Caco-2 (cell line): ENCODE measurements around the gene CNKSR3. TPM values are rescaled to one million over a fixed set of nuclear protein-coding genes. Genes with fewer than 3 reads are reported as not detected.
A peak's percentile ranks its signal among the peaks of the same experiment; 100 is the strongest.

Experiments used
- BruUV-seq: library from RNA; stranded (reverse); fragments of 400-500 nt; replicated peaks from 2 replicates; lab custom pipeline; 2021; lab: Mats Ljungman, UMichigan
- CTCF ChIA-PET: fragments of 300-600 bp; sonication (Branson Sonifier 250); formaldehyde crosslinking; loops from one replicate; lab custom pipeline; 2022; ENCODE audit warnings: antibody characterized with exemption; lab: Charles Lee
- POLR2A ChIA-PET: fragments of 300-600 bp; sonication (Branson Sonifier 250); formaldehyde crosslinking; loops from one replicate; lab custom pipeline; 2022; ENCODE audit warnings: antibody characterized with exemption; lab: Charles Lee
- DNase-seq, 2 experiments: peaks; one replicate each; pipeline versions ENCODE4 v3.0.0 to v3.0.0-alpha.2; 2020 to 2022
- H3K27me3 ChIP-seq: replicated peaks from 2 replicates; pipeline ENCODE4 v1.6.0; 2011; ENCODE audit warnings: low read length; ENCODE audit not compliant: control insufficient read depth, insufficient read depth
- H3K36me3 ChIP-seq: 2 replicates; pipeline ENCODE4 v1.5.1; 2011; ENCODE audit warnings: low read length; ENCODE audit not compliant: control insufficient read depth, insufficient read depth
- H3K4me1 ChIP-seq: fragments of 250-450 bp; sonication (Bioruptor Pico); 2 replicates; pipeline ENCODE4 v1.5.1; 2020; ENCODE audit warnings: mild to moderate bottlenecking
- H3K4me3 ChIP-seq: 2 replicates; pipeline ENCODE4 v1.5.1; 2011; ENCODE audit warnings: low read depth, mild to moderate bottlenecking, control low read depth, low read length
- H3K9me3 ChIP-seq: fragments of 250-450 bp; sonication (Bioruptor Pico); 2 replicates; pipeline ENCODE4 v1.5.1; 2020; ENCODE audit warnings: mild to moderate bottlenecking, moderate library complexity
- H3K27ac Mint-ChIP-seq: one replicate; pipeline ENCODE4 v1.8.0; 2022; ENCODE audit warnings: mixed read lengths; ENCODE audit not compliant: unreplicated experiment
- H3K27me3 Mint-ChIP-seq: one replicate; pipeline ENCODE4 v1.8.0; 2022; ENCODE audit warnings: mixed read lengths; ENCODE audit not compliant: insufficient read depth, unreplicated experiment
- H3K36me3 Mint-ChIP-seq: one replicate; pipeline ENCODE4 v1.8.0; 2022; ENCODE audit warnings: mild to moderate bottlenecking, mixed read lengths; ENCODE audit not compliant: insufficient read depth, unreplicated experiment
- H3K4me1 Mint-ChIP-seq: one replicate; pipeline ENCODE4 v1.8.0; 2022; ENCODE audit warnings: low read depth, mixed read lengths; ENCODE audit not compliant: unreplicated experiment
- H3K4me3 Mint-ChIP-seq: one replicate; pipeline ENCODE4 v1.8.0; 2022; ENCODE audit warnings: mild to moderate bottlenecking, moderate library complexity, mixed read lengths; ENCODE audit not compliant: unreplicated experiment
- H3K9me3 Mint-ChIP-seq: one replicate; pipeline ENCODE4 v1.8.0; 2022; ENCODE audit warnings: mixed read lengths; ENCODE audit not compliant: unreplicated experiment
- intact Hi-C: fragments of 100-400 bp; cut with micrococcal nuclease; formaldehyde crosslinking; loops from one replicate; pipeline ENCODE4 v1.10.0; 2022; ENCODE audit not compliant: unreplicated experiment
- total RNA-seq: library from RNA; stranded (reverse); gene quantifications from 2 replicates; pipeline ENCODE4 v1.2.3, GENCODE V29; 2022
- TF ChIP-seq, protein P1 (sequence below), 2 experiments: fragments of 200-600 bp in 1 of 2; IDR thresholded peaks; 1 replicate in 1 of 2; 2 replicates in 1 of 2; pipeline versions ENCODE4 v1.5.1 to v1.8.0; 2011 to 2022; ENCODE audit warnings: antibody characterized with exemption in 1 of 2, control low read depth in 1 of 2, inconsistent platforms in 1 of 2, low read depth in 1 of 2, low read length in 1 of 2, mild to moderate bottlenecking in 1 of 2, moderate library complexity in 1 of 2; ENCODE audit not compliant: insufficient read depth in 1 of 2, severe bottlenecking in 1 of 2, unreplicated experiment in 1 of 2

The CNKSR3 gene
- total RNA-seq, 1 experiment from 2014 or later, result 33.1 TPM

DNA sequence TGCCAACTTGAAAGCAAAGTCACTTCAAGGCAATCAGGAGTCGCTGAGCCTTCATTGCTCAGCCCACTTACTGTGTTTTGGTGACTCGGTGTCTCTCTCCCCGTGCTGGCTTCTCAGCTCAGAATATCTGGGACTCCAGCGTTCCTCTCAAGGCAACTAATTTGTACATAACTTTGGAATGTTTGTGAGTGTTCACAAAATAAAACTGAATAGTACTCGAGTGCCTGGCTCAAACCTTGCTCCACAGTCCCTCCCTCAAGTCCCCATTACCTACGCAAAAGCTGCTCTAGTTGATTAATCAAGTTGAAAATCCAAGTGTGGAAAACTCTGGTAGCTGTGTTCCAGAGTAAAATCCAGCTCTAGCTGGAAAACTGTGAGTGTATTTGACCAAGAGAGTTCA, 162.5 kb downstream of the CNKSR3 start:
- ChIA-PET POLR2A (no interaction called here), CTCF (no interaction called here)
- no peaks in the 10 kb centered on the region for H3K9me3 Mint-ChIP-seq
- intact Hi-C loops, result no loop called here
- no TSS peak for BruUV-seq
- no peaks in the 10 kb centered on the region for H3K27me3 Mint-ChIP-seq
- no peak overlapping the region for H3K4me3 ChIP-seq
- no peak for DNase-seq
- H3K4me1 ChIP-seq, result peaks cover 6% of the 10 kb centered on the region; the same call in 1 of the 2 replicates
- H3K9me3 ChIP-seq, result no peaks in the 10 kb centered on the region
- no peak overlapping the region for H3K4me3 Mint-ChIP-seq
- H3K36me3 Mint-ChIP-seq, result no peaks in the 10 kb centered on the region
- TF ChIP-seq, protein P1, sequence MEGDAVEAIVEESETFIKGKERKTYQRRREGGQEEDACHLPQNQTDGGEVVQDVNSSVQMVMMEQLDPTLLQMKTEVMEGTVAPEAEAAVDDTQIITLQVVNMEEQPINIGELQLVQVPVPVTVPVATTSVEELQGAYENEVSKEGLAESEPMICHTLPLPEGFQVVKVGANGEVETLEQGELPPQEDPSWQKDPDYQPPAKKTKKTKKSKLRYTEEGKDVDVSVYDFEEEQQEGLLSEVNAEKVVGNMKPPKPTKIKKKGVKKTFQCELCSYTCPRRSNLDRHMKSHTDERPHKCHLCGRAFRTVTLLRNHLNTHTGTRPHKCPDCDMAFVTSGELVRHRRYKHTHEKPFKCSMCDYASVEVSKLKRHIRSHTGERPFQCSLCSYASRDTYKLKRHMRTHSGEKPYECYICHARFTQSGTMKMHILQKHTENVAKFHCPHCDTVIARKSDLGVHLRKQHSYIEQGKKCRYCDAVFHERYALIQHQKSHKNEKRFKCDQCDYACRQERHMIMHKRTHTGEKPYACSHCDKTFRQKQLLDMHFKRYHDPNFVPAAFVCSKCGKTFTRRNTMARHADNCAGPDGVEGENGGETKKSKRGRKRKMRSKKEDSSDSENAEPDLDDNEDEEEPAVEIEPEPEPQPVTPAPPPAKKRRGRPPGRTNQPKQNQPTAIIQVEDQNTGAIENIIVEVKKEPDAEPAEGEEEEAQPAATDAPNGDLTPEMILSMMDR (IDR thresholded peaks at IDR 0.05; ENCODE audit: insufficient read depth in 1 of 2, low read depth in 1 of 2, low read length in 1 of 2, severe bottlenecking in 1 of 2, unreplicated experiment in 1 of 2), result no peak
- peaks cover 7% of the 10 kb centered on the region for H3K4me1 Mint-ChIP-seq
- H3K27ac Mint-ChIP-seq, result no peak overlapping the region
- H3K27me3 ChIP-seq, result no peaks in the 10 kb centered on the region
- H3K36me3 ChIP-seq, result no peaks in the 10 kb centered on the region

DNA sequence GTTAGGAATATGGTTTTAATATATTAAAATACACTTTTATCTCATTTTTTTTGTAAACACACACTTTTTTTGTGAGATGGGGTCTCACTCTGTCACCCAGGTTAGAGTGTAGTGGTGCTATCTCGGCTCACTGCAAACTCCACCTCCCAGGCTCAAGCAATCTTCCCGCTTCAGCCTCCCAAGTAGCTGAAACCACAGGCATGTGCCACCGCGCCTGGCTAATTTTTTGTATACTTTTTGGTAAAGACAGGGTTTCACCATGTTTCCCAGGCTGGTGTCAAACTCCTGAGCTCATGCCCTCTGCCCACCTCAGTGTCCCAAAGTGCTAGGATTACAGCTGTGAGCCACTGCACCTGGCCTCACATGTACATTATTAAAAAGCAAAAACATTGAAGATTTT, 164.7 kb downstream of the CNKSR3 start:
- peaks cover 6% of the 10 kb centered on the region; the same call in 1 of the 2 replicates for H3K4me1 ChIP-seq
- H3K27me3 ChIP-seq, result no peaks in the 10 kb centered on the region
- intact Hi-C loops, result no loop called here
- BruUV-seq, result no TSS peak
- no peaks in the 10 kb centered on the region for H3K36me3 Mint-ChIP-seq
- H3K4me3 Mint-ChIP-seq, result no peak overlapping the region
- H3K36me3 ChIP-seq, result no peaks in the 10 kb centered on the region
- DNase-seq, result no peak
- H3K9me3 ChIP-seq, result no peaks in the 10 kb centered on the region
- peaks cover 7% of the 10 kb centered on the region for H3K4me1 Mint-ChIP-seq
- H3K4me3 ChIP-seq, result no peak overlapping the region
- ChIA-PET POLR2A (no interaction called here), CTCF (no interaction called here)
- H3K9me3 Mint-ChIP-seq, result no peaks in the 10 kb centered on the region
- TF ChIP-seq, protein P1 (IDR thresholded peaks at IDR 0.05; ENCODE audit: insufficient read depth in 1 of 2, low read depth in 1 of 2, low read length in 1 of 2, severe bottlenecking in 1 of 2, unreplicated experiment in 1 of 2), result no peak
- H3K27ac Mint-ChIP-seq, result no peak overlapping the region
- H3K27me3 Mint-ChIP-seq, result no peaks in the 10 kb centered on the region

DNA sequence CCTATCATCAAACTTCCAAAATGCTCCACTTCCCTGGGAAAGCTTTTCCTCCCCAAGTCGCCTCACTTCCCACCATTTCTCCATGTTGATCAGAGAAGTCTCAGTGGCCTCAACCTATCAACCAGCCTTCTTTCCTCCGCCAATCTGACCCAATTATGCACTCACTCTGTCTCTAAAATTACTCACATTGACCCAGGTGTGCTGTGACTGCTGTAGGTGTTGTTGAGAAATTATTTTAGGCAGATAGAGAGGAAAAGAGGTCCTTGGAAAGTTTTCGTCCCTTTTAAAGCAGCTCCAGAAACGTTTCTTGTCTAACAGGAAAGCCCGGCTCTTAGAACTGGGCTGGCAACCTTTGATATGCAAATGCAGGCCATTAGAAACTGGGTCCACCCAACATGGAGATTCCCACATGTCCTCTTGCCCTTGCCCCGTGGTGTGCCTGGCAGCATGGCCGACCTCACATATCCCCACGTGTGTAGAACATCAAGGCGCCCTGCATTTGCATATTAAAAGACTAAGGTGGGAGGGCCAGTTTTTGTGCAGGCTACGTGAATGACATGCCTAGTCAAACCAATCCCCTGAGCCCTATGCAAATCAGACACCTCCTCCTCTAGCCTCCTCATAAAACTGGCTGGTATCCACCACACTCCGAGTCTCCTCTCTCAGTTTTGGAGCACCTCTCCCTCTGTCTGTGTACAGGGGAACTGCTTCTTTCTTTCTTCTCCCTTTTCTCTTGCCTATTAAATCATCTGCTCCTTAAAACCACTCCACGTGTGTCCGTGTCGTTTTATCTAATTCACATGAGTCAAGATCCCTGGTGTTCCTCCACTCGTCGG, 166.8 kb downstream of the CNKSR3 start:
- Mint-ChIP-seq H3K36me3 (no peaks in the 10 kb centered on the region), H3K9me3 (no peaks in the 10 kb centered on the region), H3K4me1 (peaks cover 7% of the 10 kb centered on the region), H3K4me3 (peak overlapping the region; percentile 20), H3K27me3 (no peaks in the 10 kb centered on the region), H3K27ac (no peak overlapping the region)
- no peak overlapping the region for H3K4me3 ChIP-seq
- intact Hi-C loops, result loop anchor here (1.0 to 2.0 kb wide), 2 partner anchors 51 to 187 kb away; no protein-coding TSS in a partner anchor
- peak; percentile 69 to 70 for DNase-seq
- no TSS peak for BruUV-seq
- ChIA-PET CTCF (no interaction called here), POLR2A (no interaction called here)
- no peaks in the 10 kb centered on the region for H3K36me3 ChIP-seq
- peaks cover 6% of the 10 kb centered on the region; the same call in 1 of the 2 replicates for H3K4me1 ChIP-seq
- no peaks in the 10 kb centered on the region for H3K27me3 ChIP-seq
- H3K9me3 ChIP-seq, result no peaks in the 10 kb centered on the region
- TF ChIP-seq, protein P1 (IDR thresholded peaks at IDR 0.05; ENCODE audit: insufficient read depth in 1 of 2, low read depth in 1 of 2, low read length in 1 of 2, severe bottlenecking in 1 of 2, unreplicated experiment in 1 of 2), result peak; percentile 22 to 41
